Keratinocyte (primary cell): ENCODE measurements around the gene TROAP. TPM values are rescaled to one million over a fixed set of nuclear protein-coding genes. Genes with fewer than 3 reads are reported as not detected.

ENCODE experiments used
- DNase-seq: peaks from one replicate; pipeline ENCODE4 v3.0.0-alpha.2; 2011; ENCODE audit warnings: low read depth, missing footprints, low spot score
- FAIRE-seq: peaks from 2 replicates; lab custom pipeline; 2011; peaks lifted over from hg19 to GRCh38; lab: Jason Lieb, UNC
- H2AFZ ChIP-seq: 2 replicates; pipeline ENCODE4 v1.6.0; 2012; ENCODE audit warnings: low read length, control low read depth, inconsistent platforms; ENCODE audit not compliant: control insufficient read depth
- H3K27ac ChIP-seq: 2 replicates; pipeline ENCODE4 v1.5.1; 2011; ENCODE audit warnings: low read length; ENCODE audit not compliant: control insufficient read depth, insufficient read depth
- H3K27me3 ChIP-seq: 3 replicates; pipeline ENCODE4 v1.6.0; 2011; ENCODE audit warnings: low read length; ENCODE audit not compliant: control insufficient read depth, insufficient read depth; ENCODE audit errors: extremely low read depth
- H3K36me3 ChIP-seq, 2 experiments: 2 replicates in 1 of 2; 3 replicates in 1 of 2; pipeline ENCODE4 v1.5.1; 2011; ENCODE audit warnings: low read length in 2 of 2, mild to moderate bottlenecking in 1 of 2; ENCODE audit not compliant: control insufficient read depth in 2 of 2, insufficient read depth in 2 of 2; ENCODE audit errors: extremely low read depth in 1 of 2
- H3K4me1 ChIP-seq: 3 replicates; pipeline ENCODE4 v1.5.1; 2011; ENCODE audit warnings: low read length; ENCODE audit not compliant: control insufficient read depth, insufficient read depth; ENCODE audit errors: extremely low read depth
- H3K4me2 ChIP-seq: 3 replicates; pipeline ENCODE4 v1.6.0; 2011; ENCODE audit warnings: low read depth, low read length; ENCODE audit not compliant: control insufficient read depth, insufficient read depth; ENCODE audit errors: extremely low read depth
- H3K4me3 ChIP-seq, 3 experiments: fragments of 200-600 bp in 1 of 3; sonication (generic) in 1 of 3; 2 replicates in 2 of 3; 3 replicates in 1 of 3; pipeline ENCODE4 v1.5.1; 2011 to 2016; ENCODE audit warnings: low read length in 3 of 3, mild to moderate bottlenecking in 3 of 3, control low read depth in 2 of 3, inconsistent platforms in 1 of 3, low read depth in 1 of 3, mixed read lengths in 1 of 3, mixed run types in 1 of 3, moderate library complexity in 1 of 3; ENCODE audit not compliant: control insufficient read depth in 2 of 3, insufficient read depth in 2 of 3; ENCODE audit errors: extremely low read depth in 1 of 3
- H3K79me2 ChIP-seq: 2 replicates; pipeline ENCODE4 v1.6.0; 2012; ENCODE audit warnings: low read length; ENCODE audit not compliant: control insufficient read depth, insufficient read depth
- H3K9ac ChIP-seq: 3 replicates; pipeline ENCODE4 v1.6.0; 2011; ENCODE audit warnings: low read length; ENCODE audit not compliant: control insufficient read depth, insufficient read depth; ENCODE audit errors: extremely low read depth
- H3K9me1 ChIP-seq: 3 replicates; pipeline ENCODE4 v1.6.0; 2011; ENCODE audit warnings: low read length; ENCODE audit not compliant: control insufficient read depth, insufficient read depth; ENCODE audit errors: extremely low read depth
- H3K9me3 ChIP-seq: 2 replicates; pipeline ENCODE4 v1.5.1; 2012; ENCODE audit warnings: low read depth, low read length; ENCODE audit not compliant: control insufficient read depth
- H4K20me1 ChIP-seq: 3 replicates; pipeline ENCODE4 v1.6.0; 2011; ENCODE audit warnings: low read length; ENCODE audit not compliant: control insufficient read depth, insufficient read depth; ENCODE audit errors: extremely low read depth
- EZH2 ChIP-seq: IDR thresholded peaks from one replicate; pipeline ENCODE4 v1.6.1; 2012; ENCODE audit warnings: inconsistent platforms, mild to moderate bottlenecking, low read length, moderate library complexity
- dilution Hi-C: fragments of 300-500 bp; cut with MboI; formaldehyde crosslinking; loops from one replicate; pipeline ENCODE4 v1.7.0; 2020; ENCODE audit warnings: low sequenced_read_pairs; ENCODE audit not compliant: extremely low pct_ligation_motif_present
- polyA plus RNA-seq, 5 experiments: library from polyadenylated mRNA; depleted of rRNA in 3 of 5; stranded (reverse) in 3 of 5; stranded (forward) in 1 of 5; unstranded in 1 of 5; fragments of >200 nt; gene quantifications; 1 replicate in 1 of 5; 2 replicates in 3 of 5; 3 replicates in 1 of 5; pipeline versions ENCODE4 v1.2.1 to v1.2.3, GENCODE V29; 2011 to 2012; ENCODE audit warnings: missing spikeins in 2 of 5, low read depth in 1 of 5, low replicate concordance in 1 of 5
- TF ChIP-seq, protein P1 (sequence below), 3 experiments: IDR thresholded peaks in 1 of 3; conservative IDR thresholded peaks in 1 of 3; optimal IDR thresholded peaks in 1 of 3; 2 replicates in 2 of 3; 3 replicates in 1 of 3; pipeline versions ENCODE3 to v1.5.1; 2011; ENCODE audit warnings: low read length in 3 of 3, mild to moderate bottlenecking in 3 of 3, moderate library complexity in 2 of 3, control low read depth in 1 of 3, inconsistent platforms in 1 of 3; ENCODE audit not compliant: insufficient read depth in 2 of 3; ENCODE audit errors: extremely low read depth in 1 of 3

Gene TROAP
- polyA plus RNA-seq, 1 donor (not counting 4 experiments of a cell fraction or from before 2014, with no cell fraction given), result 14.1 TPM

DNA sequence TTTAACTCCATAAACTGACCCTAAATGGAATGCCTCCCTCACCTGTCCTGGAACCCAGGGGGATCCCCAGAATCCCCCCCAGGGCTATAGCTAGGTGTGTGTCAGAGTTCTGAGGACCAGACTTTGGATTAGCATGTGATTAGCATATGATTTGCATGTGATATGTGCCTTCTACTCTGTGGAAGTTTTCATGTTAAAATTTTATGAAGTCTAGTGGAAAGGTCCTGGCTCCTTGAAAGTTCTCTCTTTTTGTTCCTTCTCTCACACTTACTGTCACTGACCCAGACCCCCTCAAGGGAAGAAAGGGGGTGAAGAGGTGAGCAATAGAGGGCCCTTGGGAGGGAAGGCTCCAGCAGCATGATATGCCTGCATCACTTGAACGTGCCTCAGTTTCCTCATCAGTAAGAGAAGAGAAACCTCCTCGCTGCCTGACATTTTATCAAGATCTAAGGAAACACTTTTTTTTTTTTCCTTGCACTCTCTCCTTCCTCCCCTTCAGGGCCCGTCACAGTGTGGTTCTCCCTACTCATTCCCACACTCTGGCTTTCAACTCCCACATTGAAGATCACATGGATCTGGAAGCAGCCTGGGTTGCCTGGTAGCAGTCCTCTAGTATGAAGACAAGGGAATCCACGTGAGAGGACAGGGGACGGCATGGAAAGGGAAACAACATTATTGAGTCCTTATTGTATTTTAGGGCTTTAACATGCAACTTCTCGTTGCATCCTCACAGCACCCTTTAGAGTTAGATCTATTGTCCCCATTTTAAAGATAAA lies 17.2 kb downstream of the TROAP start:
- no peak for FAIRE-seq
- no peaks in the 10 kb centered on the region for H3K9me1 ChIP-seq
- no peaks in the 10 kb centered on the region for H3K9me3 ChIP-seq
- no peak overlapping the region for H3K27ac ChIP-seq
- H4K20me1 ChIP-seq, result no peaks in the 10 kb centered on the region
- no peaks in the 10 kb centered on the region for H3K36me3 ChIP-seq
- dilution Hi-C loops, result no loop called here
- peaks cover 62% of the 10 kb centered on the region for H3K27me3 ChIP-seq
- peaks cover 13% of the 10 kb centered on the region for H3K4me1 ChIP-seq
- H3K9ac ChIP-seq, result no peak overlapping the region
- no peak for DNase-seq
- no peaks in the 10 kb centered on the region for H3K79me2 ChIP-seq
- no peak for TF ChIP-seq EZH2
- TF ChIP-seq, protein P1, sequence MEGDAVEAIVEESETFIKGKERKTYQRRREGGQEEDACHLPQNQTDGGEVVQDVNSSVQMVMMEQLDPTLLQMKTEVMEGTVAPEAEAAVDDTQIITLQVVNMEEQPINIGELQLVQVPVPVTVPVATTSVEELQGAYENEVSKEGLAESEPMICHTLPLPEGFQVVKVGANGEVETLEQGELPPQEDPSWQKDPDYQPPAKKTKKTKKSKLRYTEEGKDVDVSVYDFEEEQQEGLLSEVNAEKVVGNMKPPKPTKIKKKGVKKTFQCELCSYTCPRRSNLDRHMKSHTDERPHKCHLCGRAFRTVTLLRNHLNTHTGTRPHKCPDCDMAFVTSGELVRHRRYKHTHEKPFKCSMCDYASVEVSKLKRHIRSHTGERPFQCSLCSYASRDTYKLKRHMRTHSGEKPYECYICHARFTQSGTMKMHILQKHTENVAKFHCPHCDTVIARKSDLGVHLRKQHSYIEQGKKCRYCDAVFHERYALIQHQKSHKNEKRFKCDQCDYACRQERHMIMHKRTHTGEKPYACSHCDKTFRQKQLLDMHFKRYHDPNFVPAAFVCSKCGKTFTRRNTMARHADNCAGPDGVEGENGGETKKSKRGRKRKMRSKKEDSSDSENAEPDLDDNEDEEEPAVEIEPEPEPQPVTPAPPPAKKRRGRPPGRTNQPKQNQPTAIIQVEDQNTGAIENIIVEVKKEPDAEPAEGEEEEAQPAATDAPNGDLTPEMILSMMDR (optimal IDR thresholded peaks at IDR 0.05 in 1 of 3, IDR thresholded peaks at IDR 0.05 in 1 of 3, conservative IDR thresholded peaks at IDR 0.05 in 1 of 3; ENCODE audit: extremely low read depth in 1 of 3, insufficient read depth in 2 of 3, low read length in 3 of 3), result no peak
- H3K4me2 ChIP-seq, result no peak overlapping the region
- no peak overlapping the region for H2AFZ ChIP-seq
- H3K4me3 ChIP-seq, result no peak overlapping the region

DNA sequence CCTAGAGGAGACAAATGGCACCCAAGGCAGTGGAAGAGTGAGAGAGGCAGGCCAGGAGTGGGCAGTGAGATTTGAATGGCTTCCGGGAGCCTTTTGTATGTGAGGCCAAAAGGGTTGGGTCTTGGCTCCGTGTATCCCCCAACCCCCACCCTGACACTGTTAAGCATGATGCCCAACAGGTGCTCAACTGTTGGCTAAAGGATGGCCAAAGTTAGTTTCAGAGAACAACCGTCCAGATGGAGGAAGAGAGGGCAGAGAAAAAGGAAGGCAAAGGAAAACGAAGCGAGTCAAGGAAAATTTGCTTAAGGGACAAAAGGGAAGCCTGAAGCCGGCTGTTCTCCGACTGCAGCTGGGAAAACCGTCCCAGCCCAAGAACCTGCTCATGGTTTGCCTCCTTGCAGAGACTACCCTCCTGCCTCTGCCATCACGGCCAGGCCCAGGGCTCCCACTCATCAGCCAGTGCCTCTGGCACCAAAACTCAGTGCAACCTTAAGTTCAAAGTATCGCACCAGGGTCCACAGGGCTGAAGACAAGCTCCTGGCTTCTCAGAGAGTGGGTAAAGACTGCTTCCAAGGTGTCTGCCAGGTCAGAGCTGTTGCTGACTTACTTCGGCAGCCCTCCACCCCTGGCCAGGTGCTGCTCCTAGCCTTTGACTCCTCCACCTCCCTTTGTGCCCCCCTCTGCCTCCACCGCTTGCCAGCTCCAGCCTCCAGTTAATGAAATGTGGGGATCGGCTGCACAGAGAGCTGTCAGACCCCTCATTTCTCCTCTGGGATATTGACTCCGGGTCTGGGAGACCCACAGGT lies 18.1 kb downstream of the TROAP start:
- Histone ChIP-seq H3K79me2 (no peaks in the 10 kb centered on the region), H3K4me2 (no peak overlapping the region), H3K36me3 (no peaks in the 10 kb centered on the region), H4K20me1 (no peaks in the 10 kb centered on the region), H3K27ac (no peak overlapping the region), H2AFZ (no peak overlapping the region), H3K4me3 (no peak overlapping the region), H3K9me1 (no peaks in the 10 kb centered on the region), H3K4me1 (peaks cover 18% of the 10 kb centered on the region), H3K9me3 (no peaks in the 10 kb centered on the region), H3K27me3 (peaks cover 70% of the 10 kb centered on the region), H3K9ac (no peak overlapping the region)
- FAIRE-seq, result no peak
- TF ChIP-seq, protein P1 (optimal IDR thresholded peaks at IDR 0.05 in 1 of 3, IDR thresholded peaks at IDR 0.05 in 1 of 3, conservative IDR thresholded peaks at IDR 0.05 in 1 of 3; ENCODE audit: extremely low read depth in 1 of 3, insufficient read depth in 2 of 3, low read length in 3 of 3), result no peak
- TF ChIP-seq EZH2, result no peak
- no peak for DNase-seq
- dilution Hi-C loops, result no loop called here
